Ovary (tissue), 9 donors: ENCODE data around the gene HOXA13. TPM values are rescaled to one million over a fixed set of nuclear protein-coding genes. Genes with fewer than 3 reads are reported as not detected.

Experiments
- DNase-seq, 5 donors: peaks; one replicate each; pipeline ENCODE4 v3.0.0-alpha.2; 2019 to 2020
- H3K27ac ChIP-seq, 2 donors: fragments of 200-600 bp; one replicate each; pipeline versions ENCODE4 v1.5.1 to v1.8.0; 2019 to 2022
- H3K27me3 ChIP-seq: fragments of 200-600 bp; one replicate; pipeline ENCODE4 v1.8.0; 2022
- H3K36me3 ChIP-seq: fragments of 200-600 bp; sonication (generic); one replicate; pipeline ENCODE4 v1.5.1; 2019
- H3K4me1 ChIP-seq: one replicate; pipeline ENCODE4 v1.8.1; 2013; ENCODE audit warnings: mild to moderate bottlenecking, moderate library complexity; ENCODE audit not compliant: insufficient read depth
- H3K4me3 ChIP-seq: fragments of 200-600 bp; sonication (generic); one replicate; pipeline ENCODE4 v1.5.1; 2017
- H3K9me3 ChIP-seq, 2 donors: fragments of 200-600 bp in 1 of 2; sonication (generic) in 1 of 2; one replicate each; pipeline versions ENCODE4 v1.5.1 to v1.8.1; 2013 to 2019; ENCODE audit warnings: mild to moderate bottlenecking in 1 of 2, moderate library complexity in 1 of 2
- CTCF ChIP-seq, 3 donors: fragments of 450-650 bp in 2 of 3; fragments of 200-600 bp in 1 of 3; IDR thresholded peaks; one replicate each; pipeline versions ENCODE4 v1.5.1 to v1.8.0; 2016 to 2022; ENCODE audit warnings: antibody characterized with exemption in 3 of 3, mild to moderate bottlenecking in 1 of 3
- EP300 ChIP-seq: sonication (generic); formaldehyde crosslinking; IDR thresholded peaks from one replicate; pipeline ENCODE4 v1.6.1; 2017; ENCODE audit warnings: antibody characterized with exemption
- POLR2A ChIP-seq: fragments of 450-650 bp; IDR thresholded peaks from one replicate; pipeline ENCODE4 v1.6.1; 2017; ENCODE audit warnings: antibody characterized with exemption, mild to moderate bottlenecking, moderate library complexity
- WGBS, 3 donors: extraction: QIAGEN DNeasy Blood & Tissue Kit in 1 of 3; methylation state at CpG; one replicate each; pipeline versions ENCODE4 v1.1.5 to v1.1.7; 2013 to 2017; 5-methylcytosine and 5-hydroxymethylcytosine counted together
- intact Hi-C, 4 donors: fragments of 100-400 bp; cut with DNase I; formaldehyde crosslinking; loops; one replicate each; pipeline versions ENCODE4 v1.11.0 to v1.15.1; 2022 to 2023
- polyA plus RNA-seq, 2 donors: library from polyadenylated mRNA; stranded (reverse); fragments of 200-250 nt in 1 of 2; fragments of 350-450 nt in 1 of 2; fragmentation: Illumina TruSeq in 1 of 2; extraction: RNeasy Lipid Tissue Mini Kit (QIAGEN cat#74804) in 1 of 2; gene quantifications; one replicate each; pipeline ENCODE4 v1.2.3, GENCODE V29; 2013 to 2014
- total RNA-seq, 7 donors: library from RNA; depleted of rRNA in 2 of 7; stranded (reverse); fragments of >200 nt in 2 of 7; fragmentation: NEBNext Ultra II Directional in 3 of 7; extraction: Animal tissue kit (Norgen Biotek cat#: 25700) in 3 of 7; gene quantifications; one replicate each; pipeline versions ENCODE4 v1.1.0 to v1.2.4, GENCODE V29; 2016 to 2023
- donor health status: DM: no; HTN: no; CAD: no; lungs with moderate emphysema.
- donor health status: DM: no; HTN: no; CAD: no.
- donor health status: Bipolar disorder and iron deficiency.
- donor health status: DM: yes; HTN: yes; CAD: no.
- donor health status: DM: no; HTN: no; CAD: no.
- donor health status: DM: yes; HTN: yes; CAD: no.

HOXA13 gene
- total and polyA plus RNA-seq, 9 donors = 0.07 TPM; not detected in 8

- Histone ChIP-seq H3K27ac (no peak within 1 kb of the TSS), H3K27me3 (no peaks in the 10 kb centered on the region), H3K36me3 (no peaks in the 10 kb centered on the region), H3K4me3 (peak within 1 kb of the TSS; percentile 74), H3K4me1 (peaks cover 5% of the 10 kb centered on the region), H3K9me3 (peaks cover 0 to 10% of the 10 kb centered on the region in 2 donors)
- no peak for TF ChIP-seq CTCF (IDR thresholded peaks at IDR 0.05)
- TF ChIP-seq POLR2A = no peak
- no peak for TF ChIP-seq EP300
- 10 to 14% (median 13%) methylated on average over 43 to 63 of the region's 63 CpGs for WGBS, 3 donors
- intact Hi-C loops = no loop called here
- DNase-seq = peak in 3 of 5 donors; percentile 9 to 45 (median 35)
Measured at GRCh38 chr7:27147199-27148030, 52.5 kb downstream of the HOXA13 start, which contains the start of gene HOXA6. TSS of gene HOXA6 (minus strand) at chr7:27147774. CDS start at chr7:27147749, 25 bp downstream.

GRCh38 chr7:27146491-27147198 is 53.2 kb downstream of the HOXA13 start:
- DNase-seq = no peak
- 70 to 72% (median 71%) methylated on average over 5 of the region's 5 CpGs for WGBS, 3 donors
- no peak overlapping the region for H3K4me3 ChIP-seq
- peaks cover 0 to 7% of the 10 kb centered on the region in 2 donors for H3K9me3 ChIP-seq
- intact Hi-C loops = no loop called here
- peaks cover 5% of the 10 kb centered on the region for H3K4me1 ChIP-seq
- no peak for TF ChIP-seq POLR2A
- TF ChIP-seq CTCF (IDR thresholded peaks at IDR 0.05) = no peak
- no peak for TF ChIP-seq EP300
- no peaks in the 10 kb centered on the region for H3K27me3 ChIP-seq
- no peaks in the 10 kb centered on the region for H3K36me3 ChIP-seq
- no peak overlapping the region for H3K27ac ChIP-seq

- intact Hi-C loops = no loop called here
- no peak overlapping the region for H3K27ac ChIP-seq
- no peak for TF ChIP-seq EP300
- TF ChIP-seq CTCF (IDR thresholded peaks at IDR 0.05) = no peak
- TF ChIP-seq POLR2A = no peak
Measured at GRCh38 chr7:27145914-27146412, 53.9 kb downstream of the HOXA13 start.

GRCh38 chr7:27145165-27145913 is 54.6 kb downstream of the HOXA13 start:
- WGBS, 3 donors = 46 to 67% (median 47%) methylated on average over 47 of the region's 47 CpGs
- peaks cover 0 to 6% of the 10 kb centered on the region in 2 donors for H3K9me3 ChIP-seq
- intact Hi-C loops = no loop called here
- H3K27ac ChIP-seq = no peak overlapping the region
- TF ChIP-seq EP300 (no peak), POLR2A (no peak), CTCF (IDR thresholded peaks at IDR 0.05) (no peak)
- H3K4me1 ChIP-seq = peaks cover 1% of the 10 kb centered on the region
- no peak for DNase-seq
- H3K27me3 ChIP-seq = no peaks in the 10 kb centered on the region
- no peak overlapping the region for H3K4me3 ChIP-seq
- H3K36me3 ChIP-seq = no peaks in the 10 kb centered on the region

More at GRCh38 chr7:27145914-27146412, 53.9 kb downstream of the HOXA13 start:
- 55 to 74% (median 56%) methylated on average over 11 of the region's 11 CpGs for WGBS, 3 donors
- no peaks in the 10 kb centered on the region for H3K27me3 ChIP-seq
- H3K36me3 ChIP-seq = no peaks in the 10 kb centered on the region
- no peak overlapping the region for H3K4me3 ChIP-seq
- H3K9me3 ChIP-seq = peaks cover 0 to 6% of the 10 kb centered on the region in 2 donors
- DNase-seq = no peak
- H3K4me1 ChIP-seq = peaks cover 1% of the 10 kb centered on the region
